ENCODE data around the gene C8G.

The C8G gene

GRCh38 chr9:136920734-136921231 is 24.3 kb upstream of the C8G start:
- no peak for DNase-seq (ENCODE audit: low read depth)
- H3K4me3 ChIP-seq (ENCODE audit: control insufficient read depth, low read depth, low read length), result no peak overlapping the region
- TF ChIP-seq, protein P1, sequence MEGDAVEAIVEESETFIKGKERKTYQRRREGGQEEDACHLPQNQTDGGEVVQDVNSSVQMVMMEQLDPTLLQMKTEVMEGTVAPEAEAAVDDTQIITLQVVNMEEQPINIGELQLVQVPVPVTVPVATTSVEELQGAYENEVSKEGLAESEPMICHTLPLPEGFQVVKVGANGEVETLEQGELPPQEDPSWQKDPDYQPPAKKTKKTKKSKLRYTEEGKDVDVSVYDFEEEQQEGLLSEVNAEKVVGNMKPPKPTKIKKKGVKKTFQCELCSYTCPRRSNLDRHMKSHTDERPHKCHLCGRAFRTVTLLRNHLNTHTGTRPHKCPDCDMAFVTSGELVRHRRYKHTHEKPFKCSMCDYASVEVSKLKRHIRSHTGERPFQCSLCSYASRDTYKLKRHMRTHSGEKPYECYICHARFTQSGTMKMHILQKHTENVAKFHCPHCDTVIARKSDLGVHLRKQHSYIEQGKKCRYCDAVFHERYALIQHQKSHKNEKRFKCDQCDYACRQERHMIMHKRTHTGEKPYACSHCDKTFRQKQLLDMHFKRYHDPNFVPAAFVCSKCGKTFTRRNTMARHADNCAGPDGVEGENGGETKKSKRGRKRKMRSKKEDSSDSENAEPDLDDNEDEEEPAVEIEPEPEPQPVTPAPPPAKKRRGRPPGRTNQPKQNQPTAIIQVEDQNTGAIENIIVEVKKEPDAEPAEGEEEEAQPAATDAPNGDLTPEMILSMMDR (conservative IDR thresholded peaks at IDR 0.05; ENCODE audit: control insufficient read depth, insufficient read depth, low read depth, low read length), result no peak

DNA sequence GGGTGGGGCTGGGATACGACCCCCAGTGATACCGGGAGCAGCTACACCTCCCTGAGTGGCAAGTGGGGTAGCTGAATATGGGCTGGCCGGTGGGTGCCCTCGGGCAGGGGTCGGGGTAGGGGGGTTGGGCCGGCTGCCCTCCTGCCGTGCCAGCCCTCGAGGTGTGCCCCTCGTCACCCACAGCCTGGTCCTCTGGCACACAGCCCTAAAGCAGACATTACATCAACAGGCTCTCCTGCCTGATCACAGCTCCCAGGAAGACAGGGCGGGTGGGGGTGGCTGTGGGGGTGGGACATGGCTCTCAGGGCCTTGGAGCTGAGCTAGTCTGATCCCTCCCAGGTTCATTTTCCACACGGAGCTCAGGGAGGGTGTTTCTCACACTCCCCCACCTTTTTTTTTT is 23.7 kb upstream of the C8G start:
- no peak for DNase-seq (ENCODE audit: low read depth)
- TF ChIP-seq, protein P1 (conservative IDR thresholded peaks at IDR 0.05; ENCODE audit: control insufficient read depth, insufficient read depth, low read depth, low read length), result no peak
- no peak overlapping the region for H3K4me3 ChIP-seq (ENCODE audit: control insufficient read depth, low read depth, low read length)

GRCh38 chr9:136921718-136922117 is 23.3 kb upstream of the C8G start:
- TF ChIP-seq, protein P1 (conservative IDR thresholded peaks at IDR 0.05; ENCODE audit: control insufficient read depth, insufficient read depth, low read depth, low read length), result no peak
- no peak overlapping the region for H3K4me3 ChIP-seq (ENCODE audit: control insufficient read depth, low read depth, low read length)
- no peak for DNase-seq (ENCODE audit: low read depth)

GRCh38 chr9:136922540-136922939 is 22.5 kb upstream of the C8G start:
- TF ChIP-seq, protein P1 (conservative IDR thresholded peaks at IDR 0.05; ENCODE audit: control insufficient read depth, insufficient read depth, low read depth, low read length), result no peak
- no peak for DNase-seq (ENCODE audit: low read depth)
- H3K4me3 ChIP-seq (ENCODE audit: control insufficient read depth, low read depth, low read length), result no peak overlapping the region

GRCh38 chr9:136923881-136924280 is 21.2 kb upstream of the C8G start:
- DNase-seq (ENCODE audit: low read depth), result no peak
- TF ChIP-seq, protein P1 (conservative IDR thresholded peaks at IDR 0.05; ENCODE audit: control insufficient read depth, insufficient read depth, low read depth, low read length), result no peak
- H3K4me3 ChIP-seq (ENCODE audit: control insufficient read depth, low read depth, low read length), result no peak overlapping the region

DNA sequence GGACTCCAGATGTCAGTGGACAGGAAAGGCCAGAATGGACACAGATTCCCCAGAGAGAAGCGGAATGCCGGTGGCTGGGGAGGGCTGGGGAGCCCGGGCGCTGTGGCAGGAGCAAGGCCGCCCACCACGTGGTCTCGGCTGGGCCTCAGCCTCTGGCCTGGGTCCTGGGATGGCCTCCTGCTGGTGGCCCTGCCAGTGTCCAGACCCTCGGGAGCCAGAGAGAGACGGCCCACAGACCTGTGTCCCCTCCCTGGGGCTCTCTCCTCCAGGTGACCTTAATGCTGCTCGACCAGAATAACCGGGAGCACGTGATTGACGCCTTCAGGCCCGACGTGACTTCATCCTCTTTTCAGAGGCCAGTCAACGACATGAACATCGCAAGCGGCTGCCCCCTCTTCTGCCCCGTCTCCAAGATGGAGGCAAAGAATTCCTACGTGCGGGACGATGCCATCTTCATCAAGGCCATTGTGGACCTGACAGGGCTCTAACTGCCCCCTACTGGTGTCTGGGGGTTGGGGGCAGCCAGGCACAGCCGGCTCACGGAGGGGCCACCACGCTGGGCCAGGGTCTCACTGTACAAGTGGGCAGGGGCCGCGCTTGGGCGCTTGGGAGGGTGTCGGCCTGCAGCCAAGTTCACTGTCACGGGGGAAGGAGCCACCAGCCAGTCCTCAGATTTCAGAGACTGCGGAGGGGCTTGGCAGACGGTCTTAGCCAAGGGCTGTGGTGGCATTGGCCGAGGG is 19.5 kb upstream of the C8G start:
- TF ChIP-seq, protein P1 (conservative IDR thresholded peaks at IDR 0.05; ENCODE audit: control insufficient read depth, insufficient read depth, low read depth, low read length), result no peak
- no peak overlapping the region for H3K4me3 ChIP-seq (ENCODE audit: control insufficient read depth, low read depth, low read length)
- DNase-seq (ENCODE audit: low read depth), result no peak

Measured in fibroblast of mammary gland (primary cell).